Duodenal mucosa (tissue), 2 donors: ENCODE measurements around the gene DCAF5.
"Not testable (repeated sequence)": the region's sequence is repeated elsewhere in the genome, so short reads cannot be mapped to it uniquely, and the experiment has no call there.

Experiments
- H3K27ac ChIP-seq: one replicate; pipeline ENCODE4 v1.7.0; 2013; ENCODE audit warnings: low read depth, low read length
- H3K27me3 ChIP-seq, 2 donors: one replicate each; pipeline ENCODE4 v1.7.0; 2013; ENCODE audit warnings: low read length in 2 of 2, control low read depth in 1 of 2; ENCODE audit not compliant: insufficient read depth in 2 of 2, control insufficient read depth in 1 of 2
- H3K36me3 ChIP-seq, 2 donors: one replicate each; pipeline ENCODE4 v1.7.0; 2013; ENCODE audit warnings: low read length in 2 of 2, control low read depth in 1 of 2; ENCODE audit not compliant: insufficient read depth in 2 of 2, control insufficient read depth in 1 of 2
- H3K4me1 ChIP-seq, 2 donors: one replicate each; pipeline ENCODE4 v1.7.0; 2013; ENCODE audit warnings: low read length in 2 of 2, control low read depth in 1 of 2; ENCODE audit not compliant: insufficient read depth in 2 of 2, control insufficient read depth in 1 of 2
- H3K4me3 ChIP-seq, 2 donors: one replicate each; pipeline ENCODE4 v1.7.0; 2013; ENCODE audit warnings: low read length in 2 of 2, low read depth in 1 of 2
- H3K9ac ChIP-seq, 2 donors: one replicate each; pipeline ENCODE4 v1.7.0; 2013; ENCODE audit warnings: low read length in 2 of 2, low read depth in 1 of 2
- H3K9me3 ChIP-seq, 2 donors: one replicate each; pipeline ENCODE4 v1.7.0; 2013; ENCODE audit warnings: low read length in 2 of 2, control low read depth in 1 of 2; ENCODE audit not compliant: control insufficient read depth in 1 of 2

Gene DCAF5

GRCh38 chr14:69038455-69039287 is 114.2 kb downstream of the DCAF5 start:
- H3K4me1 ChIP-seq, result peaks cover 10 to 21% of the 10 kb centered on the region in 2 donors
- no peak overlapping the region for H3K27ac ChIP-seq
- no peaks in the 10 kb centered on the region for H3K9me3 ChIP-seq
- H3K36me3 ChIP-seq, result no peaks in the 10 kb centered on the region
- no peak overlapping the region for H3K4me3 ChIP-seq
- H3K27me3 ChIP-seq, result no peaks in the 10 kb centered on the region
- no peak overlapping the region for H3K9ac ChIP-seq

- peaks cover 5 to 13% of the 10 kb centered on the region in 2 donors for H3K4me1 ChIP-seq
- H3K9me3 ChIP-seq, result no peaks in the 10 kb centered on the region
- no peaks in the 10 kb centered on the region for H3K36me3 ChIP-seq
- H3K27ac ChIP-seq, result no peak overlapping the region
- no peak overlapping the region for H3K4me3 ChIP-seq
- no peaks in the 10 kb centered on the region for H3K27me3 ChIP-seq
- H3K9ac ChIP-seq, result no peak overlapping the region
These were observed 115.0 kb downstream of the DCAF5 start for GRCh38 chr14:69037790-69038454.

DNA sequence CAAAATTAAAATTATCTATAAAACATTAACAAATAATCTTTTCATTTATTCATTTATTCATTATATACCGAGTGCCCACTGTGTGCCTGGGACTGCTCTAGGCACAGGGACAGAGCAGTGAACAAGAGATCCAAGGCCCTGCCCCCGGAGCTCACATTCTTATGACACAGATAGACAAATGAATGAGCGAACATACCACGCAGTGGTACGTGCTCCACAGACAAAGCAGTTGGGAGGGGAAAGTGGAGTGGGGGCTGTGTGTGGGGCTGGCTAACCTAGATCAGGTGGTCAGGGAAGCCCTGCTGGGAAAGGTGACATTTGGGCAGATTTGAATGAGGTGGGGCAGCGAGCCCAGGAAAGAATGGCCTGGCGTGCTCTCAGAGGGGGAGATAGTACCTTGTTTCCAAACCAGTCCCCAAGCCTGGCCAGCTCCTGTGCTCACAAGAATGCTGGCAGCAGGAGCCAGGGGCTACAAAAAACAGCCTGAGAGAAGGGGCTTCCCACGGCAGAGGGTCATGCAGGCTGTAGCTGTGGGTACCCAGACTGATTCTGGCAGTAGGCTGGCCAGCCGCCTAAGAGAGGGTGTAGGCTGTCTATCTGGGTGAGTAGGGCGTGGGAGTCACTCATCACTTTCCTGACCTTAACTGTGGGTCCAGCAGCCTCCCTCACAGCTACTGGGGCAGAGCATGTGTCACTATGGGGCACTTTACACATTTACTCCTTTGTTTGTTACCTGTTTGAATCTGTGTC is 116.0 kb downstream of the DCAF5 start:
- no peak overlapping the region for H3K9ac ChIP-seq
- no peaks in the 10 kb centered on the region for H3K36me3 ChIP-seq
- no peak overlapping the region for H3K4me3 ChIP-seq
- H3K27ac ChIP-seq, result no peak overlapping the region
- no peaks in the 10 kb centered on the region for H3K27me3 ChIP-seq
- peaks cover 0 to 3% of the 10 kb centered on the region in 2 donors for H3K4me1 ChIP-seq
- H3K9me3 ChIP-seq, result no peaks in the 10 kb centered on the region

DNA sequence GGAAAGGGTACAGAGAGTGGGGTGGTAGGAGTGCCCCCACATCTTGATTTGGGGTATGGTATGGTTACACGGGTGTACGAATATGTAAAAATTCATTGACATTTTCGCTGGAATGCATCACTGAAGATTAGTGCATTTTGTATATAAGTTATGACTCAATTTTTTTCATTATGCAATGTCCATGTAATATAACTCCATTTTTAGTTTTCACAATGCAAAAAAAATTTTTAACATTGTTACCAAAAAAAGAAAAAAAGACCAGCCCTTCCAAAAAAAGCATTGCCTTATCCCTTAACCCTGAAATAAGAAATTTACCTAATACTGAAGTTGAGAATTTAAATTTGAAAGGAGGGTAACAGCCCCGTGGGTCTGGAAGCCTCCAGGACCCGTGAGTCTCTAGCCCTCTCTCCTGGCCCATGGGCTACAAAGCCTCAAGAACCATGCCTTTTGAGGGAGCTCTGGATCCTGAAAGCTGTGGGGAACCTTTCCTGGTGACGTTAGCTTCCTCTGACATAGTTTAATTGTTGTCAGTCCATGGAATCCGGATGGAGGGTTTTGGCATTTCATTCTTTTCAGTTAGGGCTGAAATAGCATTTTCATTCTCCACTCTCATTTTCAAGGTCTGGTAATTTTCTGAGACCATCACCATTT is 118.2 kb downstream of the DCAF5 start:
- H3K27ac ChIP-seq, result no peak overlapping the region

DNA sequence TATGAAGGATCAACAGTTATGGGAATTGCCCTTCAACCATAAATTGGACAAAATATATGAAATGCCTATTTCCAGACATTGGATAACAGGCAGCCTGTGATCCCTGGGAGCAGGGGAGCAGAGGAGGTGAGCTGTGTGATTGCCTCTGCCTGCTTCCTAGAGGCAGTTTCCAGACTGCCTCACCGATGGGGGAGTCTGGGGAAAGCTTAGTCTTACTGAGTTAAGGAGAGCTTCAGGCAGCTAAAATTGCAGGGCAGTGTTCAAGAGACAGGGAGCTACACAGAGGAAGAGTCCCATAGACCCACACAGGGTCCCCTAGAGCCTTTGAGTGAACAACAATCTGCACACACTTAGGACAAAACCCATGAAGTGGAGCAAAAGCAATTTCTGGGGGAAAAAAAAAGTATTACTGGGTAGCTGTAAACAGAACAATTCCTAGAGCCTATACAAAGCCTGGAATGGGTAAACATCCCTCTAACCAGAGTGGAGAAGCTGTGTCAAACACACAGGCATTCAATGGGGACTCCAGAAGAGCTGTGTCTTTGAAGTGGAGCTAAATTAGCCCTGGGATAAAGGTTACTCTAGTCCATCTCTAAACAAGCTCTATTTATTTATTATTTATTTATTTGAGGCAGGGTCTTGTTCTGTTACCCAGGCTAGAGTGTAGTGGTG is 125.5 kb downstream of the DCAF5 start:
- Histone ChIP-seq H3K36me3 (no peaks in the 10 kb centered on the region), H3K4me1 (no peaks in the 10 kb centered on the region), H3K4me3 (no peak overlapping the region), H3K27ac (no peak overlapping the region), H3K9ac (no peak overlapping the region), H3K9me3 (no peaks in the 10 kb centered on the region), H3K27me3 (no peaks in the 10 kb centered on the region)

More for the DNA sequence above, 118.2 kb downstream of the DCAF5 start:
- no peaks in the 10 kb centered on the region for H3K9me3 ChIP-seq
- no peak overlapping the region for H3K9ac ChIP-seq
- H3K4me3 ChIP-seq, result no peak overlapping the region
- H3K36me3 ChIP-seq, result no peaks in the 10 kb centered on the region
- H3K27me3 ChIP-seq, result no peaks in the 10 kb centered on the region
- H3K4me1 ChIP-seq, result no peaks in the 10 kb centered on the region

GRCh38 chr14:69023035-69023434 is 129.9 kb downstream of the DCAF5 start:
- Histone ChIP-seq H3K36me3 (no peaks in the 10 kb centered on the region), H3K4me3 (no peak overlapping the region), H3K9me3 (no peaks in the 10 kb centered on the region), H3K27ac (no peak overlapping the region), H3K27me3 (no peaks in the 10 kb centered on the region), H3K9ac (no peak overlapping the region), H3K4me1 (no peaks in the 10 kb centered on the region)

DNA sequence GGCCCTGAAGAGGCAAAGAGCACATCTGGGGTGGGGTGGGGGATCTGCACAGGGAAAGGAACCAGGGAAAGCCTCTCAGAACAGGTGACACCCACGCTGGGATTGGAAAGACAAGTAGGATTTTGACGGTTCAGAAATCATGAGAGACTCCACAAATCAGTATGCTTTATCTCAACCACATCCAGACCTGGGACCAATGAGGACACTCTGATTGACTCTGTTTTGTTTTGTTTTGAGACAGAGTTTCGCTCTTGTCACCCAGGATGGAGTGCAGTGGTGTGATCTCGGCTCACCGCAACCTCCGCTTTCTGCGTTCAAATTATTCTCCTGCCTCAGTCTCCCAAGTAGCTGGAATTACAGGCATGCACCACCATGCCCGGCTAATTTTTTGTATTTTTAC is 130.8 kb downstream of the DCAF5 start:
- H3K36me3 ChIP-seq, H3K27ac ChIP-seq, H3K9me3 ChIP-seq, H3K9ac ChIP-seq, H3K27me3 ChIP-seq, H3K4me1 ChIP-seq, H3K4me3 ChIP-seq: not testable (repeated sequence)

GRCh38 chr14:69017706-69018105 is 135.2 kb downstream of the DCAF5 start:
- Histone ChIP-seq H3K27ac (no peak overlapping the region), H3K9me3 (no peaks in the 10 kb centered on the region), H3K36me3 (no peaks in the 10 kb centered on the region), H3K9ac (no peak overlapping the region), H3K27me3 (no peaks in the 10 kb centered on the region), H3K4me3 (no peak overlapping the region), H3K4me1 (peaks cover 6 to 13% of the 10 kb centered on the region in 2 donors)

DNA sequence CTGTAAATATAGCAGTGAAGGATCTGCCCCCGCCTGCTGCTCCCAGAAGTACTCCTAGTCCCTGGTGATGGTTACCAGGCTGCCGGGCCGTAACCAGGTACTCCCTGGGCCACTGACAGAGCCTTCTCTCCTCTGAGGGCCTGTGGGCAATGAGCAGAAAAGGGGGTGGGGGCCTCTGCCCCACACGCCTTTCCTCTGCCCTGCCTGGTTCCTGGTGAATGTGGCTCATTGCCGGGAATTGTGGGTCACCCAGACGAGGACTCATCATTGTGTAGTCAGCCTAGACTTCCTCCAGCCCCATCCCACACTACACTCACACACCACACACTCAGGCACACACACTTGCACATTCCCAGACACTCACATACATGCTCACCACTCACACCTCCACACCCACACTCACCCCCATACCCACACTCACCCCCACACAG is 138.1 kb downstream of the DCAF5 start:
- Histone ChIP-seq H3K9me3 (no peaks in the 10 kb centered on the region), H3K4me3 (no peak overlapping the region), H3K27ac (no peak overlapping the region), H3K9ac (no peak overlapping the region), H3K36me3 (no peaks in the 10 kb centered on the region), H3K27me3 (no peaks in the 10 kb centered on the region), H3K4me1 (peaks cover 6 to 13% of the 10 kb centered on the region in 2 donors)
